Measurements from ENCODE around the gene NPHP4.

- TF ChIP-seq CTCF (IDR thresholded peaks at IDR 0.05): no peak
- no peak for TF ChIP-seq POLR2A (IDR thresholded peaks at IDR 0.05)
These were observed 74.0 kb downstream of the NPHP4 start for GRCh38 chr1:5918275-5918649.
